ENCODE results near the gene RNU1-2.
"Not testable (repeated sequence)": the region's sequence is repeated elsewhere in the genome, so short reads cannot be mapped to it uniquely, and the experiment has no call there.

Gene RNU1-2

GRCh38 chr1:16907870-16908758 lies 12.3 kb downstream of the RNU1-2 start:
- DNase-seq (ENCODE audit: low read depth) = no peak

- not testable (repeated sequence) for DNase-seq (ENCODE audit: low read depth)
Observed at GRCh38 chr1:16911851-16912721, 16.3 kb downstream of the RNU1-2 start.

GRCh38 chr1:16912742-16913141 lies 17.0 kb downstream of the RNU1-2 start:
- not testable (repeated sequence) for DNase-seq (ENCODE audit: low read depth)

- no peak for DNase-seq (ENCODE audit: low read depth)
Observed at GRCh38 chr1:16913181-16913832, 17.5 kb downstream of the RNU1-2 start.

GRCh38 chr1:16913833-16914662 lies 18.3 kb downstream of the RNU1-2 start:
- DNase-seq (ENCODE audit: low read depth) = peak; percentile 94

GRCh38 chr1:16914928-16915626 lies 19.3 kb downstream of the RNU1-2 start:
- not testable (repeated sequence) for DNase-seq (ENCODE audit: low read depth)

- DNase-seq (ENCODE audit: low read depth) = peak; percentile 40
Observed at GRCh38 chr1:16915627-16915973, 19.8 kb downstream of the RNU1-2 start.

- not testable (repeated sequence) for DNase-seq (ENCODE audit: low read depth)
Observed at GRCh38 chr1:16916036-16916880, 20.5 kb downstream of the RNU1-2 start.

GRCh38 chr1:16918371-16918770 lies 22.6 kb downstream of the RNU1-2 start:
- DNase-seq (ENCODE audit: low read depth) = no peak

GRCh38 chr1:16918936-16919665 lies 23.3 kb downstream of the RNU1-2 start:
- not testable (repeated sequence) for DNase-seq (ENCODE audit: low read depth)

GRCh38 chr1:16920951-16921350 lies 25.2 kb downstream of the RNU1-2 start:
- DNase-seq (ENCODE audit: low read depth) = no peak

GRCh38 chr1:16921391-16922185 lies 25.8 kb downstream of the RNU1-2 start, which contains the start of gene CROCC:
CROCC (plus strand) TSS chr1:16921931; CDS start chr1:16922019, 88 bp downstream.
- DNase-seq (ENCODE audit: low read depth) = peak; percentile 42

GRCh38 chr1:16922466-16922865 lies 26.7 kb downstream of the RNU1-2 start:
- DNase-seq (ENCODE audit: low read depth) = no peak

GRCh38 chr1:16922885-16923431 lies 27.2 kb downstream of the RNU1-2 start:
- DNase-seq (ENCODE audit: low read depth) = no peak

- no peak for DNase-seq (ENCODE audit: low read depth)
Observed at GRCh38 chr1:16924216-16924918, 28.6 kb downstream of the RNU1-2 start.

GRCh38 chr1:16924919-16925477 lies 29.2 kb downstream of the RNU1-2 start:
- DNase-seq (ENCODE audit: low read depth) = no peak

Data from ELR (cell line).